Trophoblast cell (in vitro differentiated cells and primary cell): ENCODE results near the gene ANXA10.

Experiments
- DNase-seq, 2 donors: peaks; one replicate each; pipeline ENCODE4 v3.0.0-alpha.2; 2016
- H2AFZ ChIP-seq: 2 replicates; pipeline ENCODE4 v1.6.1; 2013; ENCODE audit warnings: low read length, moderate library complexity, mild to moderate bottlenecking; ENCODE audit not compliant: insufficient read depth, poor library complexity
- H2AK5ac ChIP-seq: 2 replicates; pipeline ENCODE4 v1.6.1; 2013; ENCODE audit warnings: mild to moderate bottlenecking, low read length
- H2BK120ac ChIP-seq: 2 replicates; pipeline ENCODE4 v1.6.1; 2013; ENCODE audit warnings: low read length, mild to moderate bottlenecking, moderate library complexity; ENCODE audit not compliant: insufficient read depth, poor library complexity
- H2BK12ac ChIP-seq: 2 replicates; pipeline ENCODE4 v1.6.1; 2013; ENCODE audit warnings: mild to moderate bottlenecking, low read length, moderate library complexity
- H2BK5ac ChIP-seq: 2 replicates; pipeline ENCODE4 v1.6.1; 2013; ENCODE audit warnings: low read length, low read depth, moderate library complexity, mild to moderate bottlenecking; ENCODE audit not compliant: poor library complexity
- H3K14ac ChIP-seq: 2 replicates; pipeline ENCODE4 v1.6.1; 2013; ENCODE audit warnings: mild to moderate bottlenecking, low read length
- H3K18ac ChIP-seq: 2 replicates; pipeline ENCODE4 v1.6.1; 2013; ENCODE audit warnings: mild to moderate bottlenecking, low read length
- H3K23ac ChIP-seq: 2 replicates; pipeline ENCODE4 v1.6.1; 2013; ENCODE audit warnings: low read length
- H3K27ac ChIP-seq: 2 replicates; pipeline ENCODE4 v1.5.1; 2013; ENCODE audit warnings: low read depth, mild to moderate bottlenecking, inconsistent platforms, low read length, moderate library complexity
- H3K27me3 ChIP-seq: 2 replicates; pipeline ENCODE4 v1.6.1; 2013; ENCODE audit warnings: inconsistent platforms, mild to moderate bottlenecking, low read length, moderate library complexity; ENCODE audit not compliant: insufficient read depth
- H3K36me3 ChIP-seq, 2 experiments: 1 replicate in 1 of 2; 2 replicates in 1 of 2; pipeline ENCODE4 v1.6.1; 2013; ENCODE audit warnings: low read length in 2 of 2, mild to moderate bottlenecking in 2 of 2, moderate library complexity in 1 of 2; ENCODE audit not compliant: insufficient read depth in 2 of 2, control insufficient read depth in 1 of 2
- H3K4ac ChIP-seq: 2 replicates; pipeline ENCODE4 v1.6.1; 2013; ENCODE audit warnings: low read depth, mild to moderate bottlenecking, low read length, moderate library complexity
- H3K4me1 ChIP-seq, 2 experiments: 1 replicate in 1 of 2; 2 replicates in 1 of 2; pipeline ENCODE4 v1.6.1; 2013; ENCODE audit warnings: low read length in 2 of 2, mild to moderate bottlenecking in 2 of 2, moderate library complexity in 1 of 2; ENCODE audit not compliant: insufficient read depth in 2 of 2, control insufficient read depth in 1 of 2
- H3K4me2 ChIP-seq: 2 replicates; pipeline ENCODE4 v1.6.1; 2013; ENCODE audit warnings: inconsistent platforms, mild to moderate bottlenecking, low read length, moderate library complexity
- H3K4me3 ChIP-seq: 2 replicates; pipeline ENCODE4 v1.5.1; 2013; ENCODE audit warnings: mild to moderate bottlenecking, low read depth, low read length, inconsistent platforms
- H3K79me1 ChIP-seq: one replicate; pipeline ENCODE4 v1.6.1; 2013; ENCODE audit warnings: low read length
- H3K79me2 ChIP-seq: 2 replicates; pipeline ENCODE4 v1.6.1; 2013; ENCODE audit warnings: low read length, mild to moderate bottlenecking; ENCODE audit not compliant: control insufficient read depth, insufficient read depth, poor library complexity
- H3K9ac ChIP-seq: 2 replicates; pipeline ENCODE4 v1.6.1; 2013; ENCODE audit warnings: mild to moderate bottlenecking, low read length
- H3K9me3 ChIP-seq: 2 replicates; pipeline ENCODE4 v1.6.1; 2013; ENCODE audit warnings: low read depth, mild to moderate bottlenecking, control low read depth, inconsistent platforms, low read length; ENCODE audit not compliant: insufficient read depth
- H4K12ac ChIP-seq: 2 replicates; pipeline ENCODE4 v1.6.1; 2013; ENCODE audit warnings: low read depth, mild to moderate bottlenecking, low read length, moderate library complexity
- H4K8ac ChIP-seq: 2 replicates; pipeline ENCODE4 v1.6.1; 2013; ENCODE audit warnings: low read depth, mild to moderate bottlenecking, low read length, moderate library complexity
- H4K91ac ChIP-seq: one replicate; pipeline ENCODE4 v1.6.1; 2013; ENCODE audit warnings: low read depth, mild to moderate bottlenecking, low read length, moderate library complexity
- WGBS: extraction: QIAGEN DNeasy Blood & Tissue Kit; methylation state at CpG from one replicate; pipeline ENCODE4 v1.1.7; 2013; ENCODE audit warnings: missing lambda C conversion rate; ENCODE audit not compliant: insufficient read length, insufficient coverage; ENCODE audit errors: extremely low coverage; 5-methylcytosine and 5-hydroxymethylcytosine counted together

ANXA10 gene

DNA sequence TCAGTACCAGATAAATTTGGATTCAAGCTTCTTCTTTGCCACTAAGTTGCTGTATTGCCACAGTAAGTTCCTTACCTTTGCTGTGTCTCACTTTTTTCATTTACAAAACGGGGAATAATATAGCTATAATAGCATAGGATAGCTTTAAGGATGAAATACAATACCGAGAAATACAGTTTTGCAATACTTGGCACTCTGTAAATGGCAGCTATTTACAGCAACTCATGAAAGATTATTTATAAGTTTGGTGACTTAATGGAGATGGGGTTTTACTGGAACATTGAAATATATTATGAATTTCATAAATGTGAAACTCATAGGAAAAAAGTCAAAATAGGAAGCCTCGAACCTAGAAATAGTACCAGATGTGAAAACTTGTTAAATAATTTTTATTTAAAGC is 27.6 kb downstream of the ANXA10 start:
- no peak overlapping the region for H2BK120ac ChIP-seq
- H3K36me3 ChIP-seq = no peaks in the 10 kb centered on the region
- H3K79me1 ChIP-seq = no peaks in the 10 kb centered on the region
- no peaks in the 10 kb centered on the region for H3K79me2 ChIP-seq
- H3K4me3 ChIP-seq = no peak overlapping the region
- no peak for DNase-seq
- H4K91ac ChIP-seq = no peak overlapping the region
- no peak overlapping the region for H3K9ac ChIP-seq
- no peak overlapping the region for H3K4me2 ChIP-seq
- H2BK12ac ChIP-seq = no peak overlapping the region
- H3K23ac ChIP-seq = no peak overlapping the region
- no peaks in the 10 kb centered on the region for H3K9me3 ChIP-seq
- H3K14ac ChIP-seq = no peak overlapping the region
- no peaks in the 10 kb centered on the region for H3K27me3 ChIP-seq
- no peak overlapping the region for H2AK5ac ChIP-seq
- H3K18ac ChIP-seq = no peak overlapping the region
- WGBS = no CpG with 5 or more reads among the region's 3 CpGs
- no peak overlapping the region for H4K12ac ChIP-seq
- no peak overlapping the region for H3K4ac ChIP-seq
- H3K27ac ChIP-seq = no peak overlapping the region
- H3K4me1 ChIP-seq = no peaks in the 10 kb centered on the region
- H2BK5ac ChIP-seq = no peak overlapping the region
- H4K8ac ChIP-seq = no peak overlapping the region
- H2AFZ ChIP-seq = no peak overlapping the region

DNA sequence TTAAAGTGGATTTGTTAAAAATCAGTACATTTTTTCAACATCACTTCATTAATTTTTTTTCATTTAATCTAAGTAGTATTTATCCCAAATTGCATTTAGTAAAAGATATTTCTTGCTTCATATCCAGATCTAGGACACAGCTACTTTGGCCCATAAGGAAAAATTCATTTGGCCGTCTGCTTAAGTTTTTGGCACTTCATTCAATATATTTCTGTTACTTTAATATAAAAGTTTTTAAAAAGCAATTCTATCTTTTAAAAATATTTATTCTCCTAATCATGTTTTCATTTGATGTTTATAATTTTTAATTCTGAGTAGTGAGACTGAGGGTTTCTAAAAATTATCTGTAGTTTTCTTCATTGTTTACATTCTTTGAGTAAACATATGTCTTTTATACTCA is 28.5 kb downstream of the ANXA10 start:
- Histone ChIP-seq H2AK5ac (no peak overlapping the region), H4K12ac (no peak overlapping the region), H3K18ac (no peak overlapping the region), H3K79me1 (no peaks in the 10 kb centered on the region), H4K91ac (no peak overlapping the region), H3K79me2 (no peaks in the 10 kb centered on the region), H3K4me2 (no peak overlapping the region), H3K9me3 (no peaks in the 10 kb centered on the region), H2BK5ac (no peak overlapping the region), H3K14ac (no peak overlapping the region), H3K4ac (no peak overlapping the region), H3K23ac (no peak overlapping the region), H3K27ac (no peak overlapping the region), H4K8ac (no peak overlapping the region), H2BK120ac (no peak overlapping the region), H3K4me3 (no peak overlapping the region), H3K27me3 (no peaks in the 10 kb centered on the region), H3K9ac (no peak overlapping the region), H3K4me1 (no peaks in the 10 kb centered on the region), H2BK12ac (no peak overlapping the region), H3K36me3 (no peaks in the 10 kb centered on the region), H2AFZ (no peak overlapping the region)
- no CpG with 5 or more reads among the region's 1 CpG for WGBS
- DNase-seq = no peak

DNA sequence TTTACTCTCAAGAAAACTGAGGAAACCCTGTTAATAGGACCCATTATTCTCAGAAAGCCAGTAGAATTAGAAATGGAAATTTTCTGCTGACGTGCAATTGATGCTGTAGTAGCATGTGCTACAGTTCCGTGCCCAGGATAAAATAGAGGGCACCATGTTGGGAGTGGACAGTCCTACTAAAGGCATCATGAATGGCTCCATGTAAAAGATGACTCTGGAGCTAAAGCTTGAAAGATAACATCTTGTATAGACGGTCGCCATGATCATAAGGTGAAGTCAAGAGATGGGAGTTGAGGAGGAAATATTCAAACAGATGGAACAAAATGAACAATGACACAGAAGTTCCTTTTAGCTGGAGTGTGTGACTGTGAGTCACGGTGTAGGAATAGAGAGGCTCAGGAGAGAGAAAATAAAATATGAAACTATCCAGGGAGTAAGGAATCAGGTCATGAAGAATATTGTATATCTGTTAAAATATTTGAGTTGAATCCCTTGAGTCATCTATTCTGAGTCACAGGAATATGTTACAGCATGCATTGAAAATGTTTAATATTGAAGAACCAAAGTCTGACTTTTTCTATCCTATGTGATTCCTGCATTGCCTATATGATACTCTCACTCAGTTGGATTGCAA is 31.8 kb downstream of the ANXA10 start:
- Histone ChIP-seq H3K9me3 (no peaks in the 10 kb centered on the region), H3K79me2 (no peaks in the 10 kb centered on the region), H3K9ac (no peak overlapping the region), H3K27ac (no peak overlapping the region), H2AFZ (no peak overlapping the region), H3K4me1 (no peaks in the 10 kb centered on the region), H3K18ac (no peak overlapping the region), H3K79me1 (no peaks in the 10 kb centered on the region), H2BK12ac (no peak overlapping the region), H3K4ac (no peak overlapping the region), H4K91ac (no peak overlapping the region), H4K8ac (no peak overlapping the region), H3K14ac (no peak overlapping the region), H3K36me3 (no peaks in the 10 kb centered on the region), H2BK5ac (no peak overlapping the region), H3K23ac (no peak overlapping the region), H4K12ac (no peak overlapping the region), H3K4me2 (no peak overlapping the region), H3K27me3 (no peaks in the 10 kb centered on the region), H2AK5ac (no peak overlapping the region), H2BK120ac (no peak overlapping the region), H3K4me3 (no peak overlapping the region)
- DNase-seq = no peak
- WGBS = no CpG with 5 or more reads among the region's 5 CpGs

DNA sequence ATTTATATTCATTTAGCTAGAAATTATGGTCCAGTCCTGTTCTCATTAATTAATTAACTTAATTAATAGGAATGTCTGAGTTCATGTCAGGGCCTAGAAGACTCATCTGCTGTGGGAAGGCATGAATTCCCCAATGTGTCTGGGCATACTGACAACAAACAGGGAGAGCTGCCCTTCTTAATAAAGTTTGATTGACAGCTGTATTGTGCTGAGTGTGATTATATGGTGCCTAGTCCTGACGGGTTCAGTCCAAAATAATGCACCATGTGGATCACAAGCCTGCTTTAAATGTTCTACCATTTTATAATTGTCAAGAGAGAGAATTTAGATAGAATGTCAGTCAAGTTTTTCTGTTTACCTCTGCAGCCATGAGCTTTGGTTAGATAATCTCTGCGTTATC is 34.6 kb downstream of the ANXA10 start:
- Histone ChIP-seq H2BK120ac (no peak overlapping the region), H3K27me3 (no peaks in the 10 kb centered on the region), H3K9me3 (no peaks in the 10 kb centered on the region), H4K12ac (no peak overlapping the region), H3K36me3 (no peaks in the 10 kb centered on the region), H2AK5ac (no peak overlapping the region), H3K18ac (no peak overlapping the region), H3K4ac (no peak overlapping the region), H3K4me3 (no peak overlapping the region), H4K91ac (no peak overlapping the region), H3K4me1 (no peaks in the 10 kb centered on the region), H3K79me1 (no peaks in the 10 kb centered on the region), H3K79me2 (no peaks in the 10 kb centered on the region), H4K8ac (no peak overlapping the region), H3K14ac (no peak overlapping the region), H2BK5ac (no peak overlapping the region), H2BK12ac (no peak overlapping the region), H3K9ac (no peak overlapping the region), H3K27ac (no peak overlapping the region), H2AFZ (no peak overlapping the region), H3K4me2 (no peak overlapping the region), H3K23ac (no peak overlapping the region)
- no CpG with 5 or more reads among the region's 2 CpGs for WGBS
- DNase-seq = no peak
